ENCODE results near the gene PCDHGC4. TPM values are rescaled to one million over a fixed set of nuclear protein-coding genes. Genes with fewer than 3 reads are reported as not detected.

The PCDHGC4 gene
- total and polyA plus RNA-seq, 2 of the 13 experiments (the other 11 are each of a cell fraction or from before 2014, with no cell fraction given) = 0.07 TPM; not detected in 1

GRCh38 chr5:141439411-141440141, 45.3 kb upstream of the PCDHGC4 start:
- FAIRE-seq (no peak), ATAC-seq (no peak), DNase-seq (ENCODE audit: low spot score) (no peak)
- POLR2A ChIA-PET = no interaction called here
- Histone ChIP-seq H3K79me2 (ENCODE audit: insufficient read depth, low read length) (no peaks in the 10 kb centered on the region), H3K4me2 (ENCODE audit: low read depth, low read length) (no peak overlapping the region), H3K9ac (ENCODE audit: insufficient read depth, low read depth, low read length) (no peak overlapping the region), H4K20me1 (ENCODE audit: insufficient read depth, low read length) (no peaks in the 10 kb centered on the region), H3K36me3 (replicated peaks in 1 of 2; ENCODE audit: control insufficient read depth in 1 of 2, insufficient read depth in 2 of 2, low read length in 2 of 2) (no peaks in the 10 kb centered on the region), H3K9me3 (ENCODE audit: low read length) (no peaks in the 10 kb centered on the region), H3K4me3 (replicated peaks in 1 of 3; ENCODE audit: insufficient read depth in 1 of 3, low read depth in 2 of 3, low read length in 3 of 3) (no peak overlapping the region), H3K4me1 (ENCODE audit: insufficient read depth, low read length) (no peaks in the 10 kb centered on the region), H3K27ac (ENCODE audit: extremely low read length, insufficient read depth, low read length) (no peak overlapping the region), H2AFZ (ENCODE audit: low read length) (no peak overlapping the region), H3K27me3 (ENCODE audit: control insufficient read depth in 1 of 2, insufficient read depth in 2 of 2, low read length in 2 of 2) (no peaks in the 10 kb centered on the region)
- BruUV-seq (replicated peaks) = no TSS peak
- 9% methylated on average over 10 of the region's 10 CpGs for WGBS (ENCODE audit: low lambda C conversion rate)
- in situ Hi-C loops (cut with HindIII; ENCODE audit: extremely low pct_ligation_motif_present, low pct_unique_long_range_greater_than_20kb) = no loop called here
- CTCF ChIA-PET (ENCODE audit: low intra/inter-chr PET ratio, low total read pairs) = no interaction called here
- TF ChIP-seq REXO4 (CRISPR knock-in tag; IDR thresholded peaks at IDR 0.05; ENCODE audit: borderline replicate concordance) (no peak), NFKB2 (CRISPR knock-in tag; IDR thresholded peaks at IDR 0.05; ENCODE audit: borderline replicate concordance) (no peak), ZNF234 (CRISPR knock-in tag; conservative IDR thresholded peaks at IDR 0.05) (no peak), MTA3 (CRISPR knock-in tag; IDR thresholded peaks at IDR 0.05) (no peak), ZNF362 (CRISPR knock-in tag; IDR thresholded peaks at IDR 0.05; ENCODE audit: borderline replicate concordance) (no peak), HOXA9 (CRISPR knock-in tag; IDR thresholded peaks at IDR 0.05; ENCODE audit: borderline replicate concordance) (no peak), KLF16 (CRISPR knock-in tag; IDR thresholded peaks at IDR 0.05) (no peak), ZNF260 (CRISPR knock-in tag; IDR thresholded peaks at IDR 0.05; ENCODE audit: borderline replicate concordance, low read depth) (no peak)
- intact Hi-C loops (cut with micrococcal nuclease; ENCODE audit: unreplicated experiment) = no loop called here

All from HepG2 (cell line).